Activated gamma-delta T cell treated with anti-CD3 and anti-CD28 coated beads, Interleukin-2, amount 50 U/mL, for 16 hours (primary cell): ENCODE measurements around the gene GOLGB1.
"Not testable (repeated sequence)": the region's sequence is repeated elsewhere in the genome, so short reads cannot be mapped to it uniquely, and the experiment has no call there.

Source experiments
- DNase-seq: peaks from one replicate; pipeline ENCODE4 v3.0.0-alpha.2; 2020; ENCODE audit warnings: low read depth

GOLGB1 gene, protein sequence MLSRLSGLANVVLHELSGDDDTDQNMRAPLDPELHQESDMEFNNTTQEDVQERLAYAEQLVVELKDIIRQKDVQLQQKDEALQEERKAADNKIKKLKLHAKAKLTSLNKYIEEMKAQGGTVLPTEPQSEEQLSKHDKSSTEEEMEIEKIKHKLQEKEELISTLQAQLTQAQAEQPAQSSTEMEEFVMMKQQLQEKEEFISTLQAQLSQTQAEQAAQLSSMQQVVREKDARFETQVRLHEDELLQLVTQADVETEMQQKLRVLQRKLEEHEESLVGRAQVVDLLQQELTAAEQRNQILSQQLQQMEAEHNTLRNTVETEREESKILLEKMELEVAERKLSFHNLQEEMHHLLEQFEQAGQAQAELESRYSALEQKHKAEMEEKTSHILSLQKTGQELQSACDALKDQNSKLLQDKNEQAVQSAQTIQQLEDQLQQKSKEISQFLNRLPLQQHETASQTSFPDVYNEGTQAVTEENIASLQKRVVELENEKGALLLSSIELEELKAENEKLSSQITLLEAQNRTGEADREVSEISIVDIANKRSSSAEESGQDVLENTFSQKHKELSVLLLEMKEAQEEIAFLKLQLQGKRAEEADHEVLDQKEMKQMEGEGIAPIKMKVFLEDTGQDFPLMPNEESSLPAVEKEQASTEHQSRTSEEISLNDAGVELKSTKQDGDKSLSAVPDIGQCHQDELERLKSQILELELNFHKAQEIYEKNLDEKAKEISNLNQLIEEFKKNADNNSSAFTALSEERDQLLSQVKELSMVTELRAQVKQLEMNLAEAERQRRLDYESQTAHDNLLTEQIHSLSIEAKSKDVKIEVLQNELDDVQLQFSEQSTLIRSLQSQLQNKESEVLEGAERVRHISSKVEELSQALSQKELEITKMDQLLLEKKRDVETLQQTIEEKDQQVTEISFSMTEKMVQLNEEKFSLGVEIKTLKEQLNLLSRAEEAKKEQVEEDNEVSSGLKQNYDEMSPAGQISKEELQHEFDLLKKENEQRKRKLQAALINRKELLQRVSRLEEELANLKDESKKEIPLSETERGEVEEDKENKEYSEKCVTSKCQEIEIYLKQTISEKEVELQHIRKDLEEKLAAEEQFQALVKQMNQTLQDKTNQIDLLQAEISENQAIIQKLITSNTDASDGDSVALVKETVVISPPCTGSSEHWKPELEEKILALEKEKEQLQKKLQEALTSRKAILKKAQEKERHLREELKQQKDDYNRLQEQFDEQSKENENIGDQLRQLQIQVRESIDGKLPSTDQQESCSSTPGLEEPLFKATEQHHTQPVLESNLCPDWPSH (N-terminal part only)

DNA sequence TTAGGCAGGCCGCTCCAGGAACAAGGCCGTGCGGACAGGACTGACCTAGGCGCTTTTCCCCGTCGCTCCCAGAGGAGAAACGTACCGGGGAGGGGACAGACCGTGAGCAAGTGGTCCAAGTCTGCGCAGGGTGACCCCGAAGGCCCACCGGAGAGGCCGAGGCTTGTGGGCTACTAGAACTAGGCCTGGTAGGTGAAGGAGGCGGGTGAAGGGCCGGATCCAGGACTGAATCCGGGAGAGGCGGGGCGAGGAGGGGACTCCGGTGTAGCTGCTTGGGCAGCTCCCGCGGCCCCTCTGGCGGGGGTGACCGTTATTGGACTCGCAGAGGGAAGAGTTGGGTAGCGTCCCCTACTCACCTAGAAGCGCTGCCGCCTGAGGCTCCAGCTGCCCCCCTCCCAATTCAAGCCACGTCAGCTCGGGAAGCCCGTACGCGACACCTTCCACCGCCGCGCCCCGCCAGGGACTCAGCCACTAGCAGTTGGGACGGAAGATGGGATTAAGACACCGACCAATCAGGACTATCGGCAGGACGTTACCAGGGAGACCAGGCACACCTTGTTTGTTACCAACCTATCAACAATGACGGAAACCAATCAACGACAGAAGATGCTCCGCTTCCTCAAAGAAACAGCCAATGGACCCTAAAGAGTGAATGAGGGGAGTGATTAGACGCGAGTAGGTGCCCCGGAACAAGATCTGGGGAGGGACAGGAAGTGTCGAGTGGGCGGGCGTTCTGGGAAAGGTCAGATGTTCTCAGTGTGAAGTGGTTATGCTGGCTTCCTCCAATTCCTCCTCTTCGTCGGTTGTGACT, at the start of gene GOLGB1:
Gene GOLGB1, minus strand, starts transcription at position 466 of the 811 bp plus-strand sequence. CDS start 18,770 bp downstream, outside the sequence.
- DNase-seq, result peak; percentile 91

DNA sequence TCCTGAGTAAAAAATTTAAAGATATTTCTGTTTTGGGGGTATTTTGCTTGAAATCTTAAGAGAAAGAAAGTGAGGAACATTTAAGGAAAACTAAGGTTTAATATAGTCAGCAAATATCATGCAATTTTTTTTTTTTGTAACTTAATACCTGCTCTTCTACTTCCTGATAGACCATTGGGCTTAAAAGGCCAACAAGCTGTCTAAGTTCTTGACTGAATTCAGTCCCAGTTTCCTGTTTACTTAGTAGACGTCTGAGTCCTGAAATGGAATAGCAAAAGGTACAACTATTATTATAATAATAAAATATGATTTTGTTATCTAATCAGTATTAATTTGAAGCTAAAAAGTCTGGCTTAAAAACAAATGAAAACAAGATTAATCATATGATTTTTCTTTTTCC, 47.4 kb upstream of the GOLGB1 start:
- DNase-seq, result no peak

DNA sequence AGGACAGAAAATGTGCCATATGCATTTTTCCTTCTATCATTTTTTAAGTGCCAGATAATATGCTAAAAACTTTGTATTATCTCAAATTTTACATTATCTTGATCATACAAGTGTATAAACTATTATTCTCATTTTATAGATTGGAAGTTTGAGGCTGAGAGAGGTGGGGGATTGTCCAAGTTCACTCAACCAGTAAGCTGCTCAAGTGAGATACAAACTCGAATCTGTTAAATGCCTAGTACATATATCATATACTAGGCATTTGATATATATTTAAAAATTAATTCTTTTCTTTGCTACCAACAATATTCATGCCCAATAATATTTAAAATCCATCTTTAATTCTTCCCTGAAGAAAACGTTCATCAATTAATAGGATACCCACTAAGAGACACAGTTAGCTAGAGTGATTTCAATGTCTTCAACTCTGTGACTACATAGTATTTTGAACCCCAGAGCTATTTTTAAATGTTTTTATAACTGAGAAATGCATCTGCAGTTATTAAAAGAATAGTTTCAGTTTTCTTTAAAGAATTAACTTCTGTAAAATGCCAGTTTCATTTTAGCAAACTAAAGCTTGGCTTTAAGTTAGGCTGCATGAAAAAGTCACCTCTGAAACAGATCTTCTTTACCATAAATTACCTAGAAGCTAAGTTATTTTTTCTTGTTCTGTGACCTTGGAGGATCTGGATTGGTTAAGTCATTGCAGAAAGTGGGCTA, 44.9 kb upstream of the GOLGB1 start:
- no peak for DNase-seq

DNA sequence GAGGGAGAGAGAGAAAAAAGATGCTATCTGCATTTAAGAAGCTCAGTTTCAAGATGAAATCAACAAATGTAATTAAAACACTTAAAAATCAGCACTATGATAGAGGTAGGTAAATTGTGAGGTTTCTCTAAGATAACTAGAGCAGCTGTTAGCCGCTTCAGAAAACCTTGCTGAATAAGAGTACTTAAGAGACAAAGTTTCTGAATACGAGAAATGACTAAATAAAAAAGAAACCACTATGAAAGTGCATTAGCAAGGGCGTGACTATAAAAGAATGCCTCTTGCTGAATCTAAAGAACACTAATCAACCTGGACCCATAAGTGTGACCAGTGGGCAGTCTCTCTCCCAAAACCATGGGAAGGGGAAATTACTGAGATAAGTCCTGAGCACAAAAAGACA, 43.5 kb upstream of the GOLGB1 start:
- no peak for DNase-seq

DNA sequence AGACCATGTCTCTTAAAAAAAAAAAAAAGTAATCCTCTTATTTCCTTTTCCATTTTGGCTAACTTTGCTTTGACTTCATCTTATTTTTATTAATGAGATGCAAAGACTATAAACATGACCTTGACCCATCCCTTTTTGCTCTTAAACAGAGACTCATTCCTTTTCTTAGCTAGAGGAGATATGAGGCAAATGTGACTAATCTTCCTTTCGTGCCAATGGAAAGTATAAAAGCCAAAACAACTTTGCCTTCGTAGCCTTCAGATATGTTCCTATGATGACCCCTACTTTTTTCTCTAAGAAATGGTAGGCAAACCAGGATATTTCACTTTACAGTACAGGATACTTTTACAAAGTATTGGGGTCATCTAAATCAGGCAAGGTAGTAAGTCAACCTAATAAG, 36.9 kb upstream of the GOLGB1 start:
- DNase-seq, result no peak

DNA sequence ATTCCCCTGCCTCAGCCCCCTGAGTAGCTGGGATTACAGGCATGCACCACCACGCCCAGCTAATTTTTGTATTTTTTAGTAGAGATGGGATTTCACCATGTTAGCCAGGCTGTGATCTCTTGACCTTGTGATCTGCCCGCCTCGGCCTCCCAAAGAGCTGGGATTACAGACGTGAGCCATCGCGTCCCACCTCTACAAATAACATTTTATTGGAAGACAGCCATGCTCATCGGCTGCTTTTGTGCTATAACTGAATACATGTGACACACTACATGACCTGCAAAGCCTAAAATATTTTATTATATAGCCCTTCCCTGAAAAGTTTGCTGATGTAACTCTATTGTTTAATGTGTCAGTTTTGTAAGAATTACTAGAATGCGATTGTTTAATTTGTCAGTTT, 33.2 kb upstream of the GOLGB1 start:
- not testable (repeated sequence) for DNase-seq

DNA sequence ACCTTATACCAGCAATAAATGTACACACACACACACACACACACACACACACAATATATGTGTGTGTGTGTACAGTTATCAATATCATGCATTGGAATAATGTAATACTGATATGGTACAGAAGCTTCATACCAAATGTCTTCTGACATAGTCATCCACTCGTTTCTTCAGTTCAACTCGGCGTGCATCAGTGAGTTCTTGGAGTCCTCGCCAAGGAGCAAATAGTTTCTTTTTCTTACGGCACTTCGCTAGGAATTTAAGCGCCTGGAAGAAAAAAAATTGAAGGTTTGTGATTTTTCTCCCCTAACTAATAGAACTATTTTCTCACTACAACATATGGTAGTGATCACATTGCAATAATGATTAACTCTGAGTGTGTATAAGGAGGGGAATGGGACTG, 32.1 kb upstream of the GOLGB1 start:
- DNase-seq, result no peak

DNA sequence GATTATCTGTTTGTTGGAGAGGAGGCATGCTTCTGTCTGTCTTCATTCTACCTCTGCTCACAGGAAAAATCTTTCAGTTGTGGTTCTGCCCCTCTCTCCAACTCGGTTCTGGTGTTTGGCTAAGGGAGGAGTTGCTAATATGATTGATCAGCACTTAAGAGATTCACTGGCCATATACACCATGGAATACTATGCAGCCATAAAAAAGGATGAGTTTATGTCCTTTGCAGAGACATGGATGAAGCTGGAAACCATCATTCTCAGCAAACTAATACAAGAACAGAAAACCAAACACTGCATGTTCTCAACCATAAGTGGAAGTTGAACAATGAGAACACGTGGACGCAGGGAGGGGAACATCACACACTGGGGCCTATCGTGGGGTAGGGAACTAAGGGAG, 25.6 kb upstream of the GOLGB1 start:
- not testable (repeated sequence) for DNase-seq

DNA sequence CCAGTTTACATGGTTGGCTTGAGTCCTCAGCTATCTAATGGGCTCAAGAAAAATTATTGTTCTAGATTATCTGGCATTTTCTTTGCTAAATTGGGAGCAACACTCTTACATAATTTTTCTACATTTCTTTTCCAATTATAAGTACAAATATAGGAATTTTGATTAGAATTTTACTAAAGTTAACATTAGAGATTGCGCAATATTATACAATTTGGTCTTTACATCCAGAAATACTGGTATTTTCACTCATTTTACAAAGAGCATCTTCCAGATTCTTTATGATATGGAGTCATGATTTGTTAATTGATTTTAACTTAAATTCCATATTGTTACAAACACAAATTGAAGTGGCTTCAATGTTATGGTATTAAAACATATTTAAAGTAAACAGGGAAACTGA, 19.7 kb upstream of the GOLGB1 start:
- no peak for DNase-seq

DNA sequence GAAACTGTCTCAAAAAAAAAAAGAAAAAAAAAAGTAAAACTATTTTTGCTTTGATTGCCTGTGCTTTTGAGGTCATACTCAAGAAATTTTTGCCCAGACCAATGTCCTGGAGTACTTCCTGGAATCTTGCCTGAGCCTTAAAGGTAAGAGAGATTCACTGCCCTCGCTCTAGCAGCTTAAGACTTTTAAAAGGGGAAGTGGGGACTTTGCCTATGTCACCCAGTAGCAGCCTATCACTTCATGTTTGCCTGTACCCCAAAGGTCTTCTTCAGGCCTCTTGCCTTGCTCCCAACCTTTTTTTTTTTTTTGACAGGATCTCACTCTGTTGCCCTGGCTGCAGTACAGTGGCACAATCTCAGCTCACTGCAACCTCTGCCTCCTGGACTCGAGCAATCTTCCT, 18.9 kb upstream of the GOLGB1 start:
- DNase-seq, result no peak

DNA sequence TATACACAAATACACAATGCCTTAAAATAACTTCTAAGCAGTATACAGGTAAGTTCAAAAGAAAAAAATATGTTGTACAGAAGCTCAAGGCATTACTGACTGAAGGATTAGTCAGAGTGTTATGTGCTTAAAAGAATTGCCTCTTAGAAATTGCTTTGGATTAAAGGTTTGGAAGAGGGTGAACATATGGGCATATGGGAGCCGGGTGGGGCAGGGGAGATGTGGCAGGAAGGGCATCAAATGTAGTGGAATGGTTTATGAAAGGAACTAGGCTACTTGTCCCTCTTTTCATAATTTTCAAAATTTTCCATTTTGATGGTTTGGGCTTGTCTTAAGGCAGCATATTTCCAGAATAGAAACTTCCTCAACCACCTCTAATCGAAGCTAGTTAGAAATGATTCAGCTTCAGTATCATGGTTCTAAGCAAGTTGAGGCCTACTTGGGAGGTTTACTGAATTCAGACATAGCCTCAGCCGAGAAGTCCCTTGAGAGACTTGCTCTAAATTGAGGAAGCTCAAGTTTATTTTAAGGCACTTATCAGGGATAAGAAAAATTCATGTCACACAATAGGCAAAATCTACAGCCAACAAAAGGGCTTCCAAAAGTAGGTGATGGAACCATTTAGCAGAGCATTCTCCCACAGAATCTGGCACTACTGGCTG, 10.1 kb upstream of the GOLGB1 start:
- DNase-seq, result no peak

DNA sequence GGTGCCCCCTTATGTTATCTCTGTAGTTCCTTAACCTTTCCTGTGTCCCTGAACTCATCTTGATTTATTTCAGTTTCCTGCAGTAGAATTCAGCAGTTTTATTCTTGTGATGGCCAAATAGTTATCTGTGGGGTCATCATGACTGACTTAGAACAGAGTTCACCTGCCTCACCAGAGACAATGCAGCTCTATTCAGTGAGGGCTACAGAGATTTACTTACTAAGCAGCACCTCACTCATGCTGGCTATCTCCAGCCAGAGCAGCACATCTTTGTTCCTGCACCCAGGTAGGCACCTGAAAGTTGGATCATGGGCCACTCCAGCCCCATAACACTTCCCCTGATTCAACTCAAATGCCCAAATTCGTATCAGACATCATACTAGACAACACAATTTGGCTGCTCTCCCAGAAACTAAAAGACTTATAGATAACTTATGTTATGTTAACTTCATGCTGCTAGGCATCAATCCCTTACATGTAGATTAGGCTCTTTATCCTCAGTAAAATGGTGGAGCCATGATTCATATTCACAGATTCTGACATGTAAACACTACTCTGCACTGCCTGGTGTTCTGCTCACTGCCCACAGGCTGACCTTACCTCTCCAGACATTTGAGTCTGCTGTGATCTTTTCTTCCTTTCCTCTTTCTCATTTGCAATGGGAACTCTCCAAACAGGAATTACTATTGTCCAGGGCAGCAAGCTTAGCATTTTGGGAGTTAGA, 9.3 kb upstream of the GOLGB1 start:
- no peak for DNase-seq

DNA sequence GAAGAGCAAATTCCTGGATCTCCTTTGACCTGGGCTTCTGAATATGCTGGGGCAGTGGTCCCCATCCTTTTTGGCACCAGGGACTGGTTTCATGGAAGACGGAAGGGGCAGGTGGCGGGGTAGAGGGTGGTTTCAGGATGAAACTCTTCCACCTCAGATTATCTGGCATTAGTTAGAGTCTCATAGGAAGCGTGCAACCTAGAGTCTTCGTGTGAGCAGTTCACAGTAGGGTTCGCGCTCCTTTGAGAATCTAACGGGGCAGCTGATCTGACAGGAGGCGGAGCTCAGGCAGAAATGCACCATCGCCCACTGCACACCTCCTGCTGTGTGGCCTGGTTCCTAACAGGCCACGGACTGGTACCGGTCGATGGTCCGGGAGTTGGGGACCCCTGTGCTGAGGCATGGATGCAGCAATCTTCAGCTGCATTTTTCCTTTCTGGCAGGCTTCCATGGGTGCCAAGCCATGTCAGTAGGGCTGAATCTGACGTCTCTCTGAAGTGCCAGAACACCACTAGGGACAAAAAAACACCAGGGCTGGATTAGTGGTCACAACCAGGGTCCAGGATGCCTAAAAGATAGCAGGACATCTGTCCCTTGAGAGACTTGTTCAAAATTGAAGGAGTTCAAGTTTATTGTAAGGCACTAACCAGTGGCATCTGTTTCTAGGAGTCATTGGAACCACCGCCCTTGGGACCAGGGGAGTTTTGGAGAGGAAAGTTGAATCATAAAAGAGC, 8.4 kb upstream of the GOLGB1 start:
- DNase-seq, result no peak

DNA sequence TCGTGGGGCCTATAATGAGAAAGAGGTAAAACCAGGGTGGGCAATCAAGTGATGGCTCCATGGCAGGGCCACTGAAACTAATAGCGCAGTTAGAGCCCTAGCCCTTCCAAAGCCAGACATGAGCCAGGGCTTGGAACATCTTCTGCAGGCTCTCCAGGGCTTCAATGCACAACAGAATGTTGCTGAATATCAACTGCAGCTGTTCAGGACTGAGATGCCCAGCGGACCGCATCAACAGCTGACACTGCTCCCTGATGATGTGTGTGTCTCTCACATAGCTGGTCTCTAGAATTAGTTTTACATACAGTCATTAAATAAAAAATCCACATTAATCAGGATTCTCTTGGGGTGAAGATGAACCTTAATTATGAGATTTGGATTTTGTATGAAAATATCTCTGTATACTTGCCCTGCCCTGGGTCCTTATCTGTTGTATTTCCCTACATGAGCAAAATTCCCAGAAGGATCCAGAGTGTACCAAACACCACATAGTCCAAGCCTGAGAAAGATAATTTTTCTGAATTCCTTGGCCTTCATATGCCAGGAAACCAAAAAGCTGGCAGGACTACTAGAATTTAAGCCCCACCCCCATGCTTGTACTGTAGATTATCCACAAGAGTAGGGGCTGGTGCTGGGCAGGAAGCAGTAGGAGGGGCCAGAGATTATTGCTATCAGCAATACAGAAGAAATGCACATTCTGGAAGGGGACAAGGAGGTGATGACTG, 7.7 kb upstream of the GOLGB1 start:
- no peak for DNase-seq

DNA sequence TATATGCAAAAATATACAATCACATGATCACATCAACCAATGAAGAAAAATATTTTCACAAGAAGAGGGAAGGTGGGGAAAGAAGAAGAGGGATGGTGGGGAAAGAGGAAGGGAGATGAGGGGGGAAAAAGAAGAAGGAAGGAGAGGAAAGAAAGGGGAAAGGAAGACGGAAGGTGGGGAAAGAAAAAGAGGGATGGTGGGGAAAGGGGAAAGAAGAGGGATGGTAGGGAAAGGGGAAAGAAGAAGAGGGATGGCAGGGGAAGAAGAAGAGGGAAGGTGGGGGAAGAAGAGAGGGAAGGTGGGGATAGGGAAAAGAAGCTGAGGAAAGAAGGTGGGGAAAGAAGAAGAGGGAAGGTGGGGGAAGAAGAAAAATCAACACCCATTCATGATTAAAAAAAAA, 3.2 kb upstream of the GOLGB1 start:
- no peak for DNase-seq

DNA sequence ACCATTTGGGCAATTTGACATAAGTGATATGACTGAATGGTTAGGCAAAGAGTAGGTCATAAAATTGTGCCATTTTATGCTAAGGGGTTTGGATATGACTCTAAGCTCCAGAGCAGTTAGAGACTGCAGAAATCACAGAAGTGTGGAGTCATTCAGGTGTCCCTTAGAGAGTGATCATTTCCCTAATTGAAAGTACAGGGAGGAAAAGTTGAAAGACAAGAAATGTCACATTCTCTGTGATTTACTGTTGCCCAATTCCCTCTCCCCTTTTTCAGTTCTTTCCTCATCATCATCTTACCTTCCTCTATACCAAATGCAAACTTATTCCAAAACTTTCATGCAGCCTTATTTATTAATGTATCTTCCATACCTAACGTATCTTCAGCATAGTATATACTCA, 2.7 kb upstream of the GOLGB1 start:
- no peak for DNase-seq

DNA sequence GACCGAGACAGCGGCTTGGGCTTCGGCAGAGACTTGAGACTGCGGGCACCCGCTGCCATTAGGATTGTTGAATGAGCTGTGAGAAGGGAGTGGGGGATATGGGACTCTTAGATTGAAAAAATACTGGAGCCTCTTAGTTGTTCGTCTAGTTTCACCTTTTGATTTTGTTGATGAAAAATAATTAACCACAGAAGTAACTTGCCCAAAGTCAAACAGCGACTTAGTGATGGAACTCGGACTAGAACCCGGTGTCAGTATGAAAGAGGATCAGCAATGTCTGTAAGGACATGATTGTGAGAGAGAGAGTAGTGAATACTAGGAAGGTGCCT, 510 bp upstream of the GOLGB1 start:
- no peak for DNase-seq

DNA sequence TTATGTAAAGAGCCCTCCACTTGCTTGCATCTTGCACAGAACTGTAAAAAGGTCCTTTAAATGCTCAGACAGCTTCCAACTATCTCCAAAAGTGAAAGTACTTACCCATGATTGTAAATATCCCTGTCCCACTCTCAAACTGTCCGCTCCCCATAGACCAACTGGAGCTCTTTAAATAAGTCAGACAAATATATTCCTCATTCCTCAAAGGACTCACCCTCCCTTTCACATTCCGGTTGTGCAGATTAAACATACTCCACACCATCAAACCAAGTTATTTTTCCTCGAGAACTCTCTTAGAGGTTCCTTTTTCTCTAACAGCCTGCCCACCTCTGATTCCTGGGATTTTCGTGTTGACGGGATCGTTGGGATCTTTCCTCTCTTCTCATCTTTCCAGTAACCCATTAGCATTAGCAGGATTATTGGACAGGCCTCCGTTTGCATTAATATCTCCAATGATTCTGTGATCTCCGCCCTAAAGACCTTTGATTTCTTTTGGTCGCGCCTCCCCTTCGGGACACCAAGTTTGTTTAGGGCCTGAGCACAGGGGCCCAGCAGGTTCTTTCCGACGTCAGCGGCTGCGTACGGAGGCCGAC, 763 bp downstream of the GOLGB1 start:
- DNase-seq, result peak; percentile 5
